Endodermal cell (in vitro differentiated cells): Measurements from ENCODE around the gene CDH2. TPM values are rescaled to one million over a fixed set of nuclear protein-coding genes. Genes with fewer than 3 reads are reported as not detected.

Experiments
- DNase-seq: peaks from one replicate; pipeline ENCODE4 v3.0.0-alpha.2; 2017
- H3K27ac ChIP-seq: 2 replicates; pipeline ENCODE4 v1.5.1; 2013; ENCODE audit warnings: mild to moderate bottlenecking, low read depth, low read length, moderate library complexity
- H3K27me3 ChIP-seq: 2 replicates; pipeline ENCODE4 v1.6.1; 2013; ENCODE audit warnings: mild to moderate bottlenecking, low read length, moderate library complexity; ENCODE audit not compliant: insufficient read depth, control insufficient read depth, poor library complexity, severe bottlenecking
- H3K36me3 ChIP-seq: 2 replicates; pipeline ENCODE4 v1.7.0; 2013; ENCODE audit warnings: mild to moderate bottlenecking, low read length, moderate library complexity; ENCODE audit not compliant: control insufficient read depth, insufficient read depth
- H3K4me1 ChIP-seq: one replicate; pipeline ENCODE4 v1.7.0; 2013; ENCODE audit warnings: low read length; ENCODE audit not compliant: control insufficient read depth, insufficient read depth
- H3K4me3 ChIP-seq: 2 replicates; pipeline ENCODE4 v1.5.1; 2013; ENCODE audit warnings: mild to moderate bottlenecking, low read length, moderate library complexity
- H3K9ac ChIP-seq: 2 replicates; pipeline ENCODE4 v1.6.1; 2013; ENCODE audit warnings: mild to moderate bottlenecking, low read length, moderate library complexity; ENCODE audit not compliant: poor library complexity, severe bottlenecking; ENCODE audit errors: extremely low read depth
- H3K9me3 ChIP-seq: 2 replicates; pipeline ENCODE4 v1.6.1; 2013; ENCODE audit warnings: mild to moderate bottlenecking, low read length, moderate library complexity; ENCODE audit not compliant: control insufficient read depth
- H3K27ac Mint-ChIP-seq: 2 replicates; pipeline ENCODE4 v1.8.0; 2020; ENCODE audit warnings: mixed read lengths
- H3K27me3 Mint-ChIP-seq: 2 replicates; pipeline ENCODE4 v1.8.0; 2021; ENCODE audit warnings: mild to moderate bottlenecking, mixed read lengths; ENCODE audit not compliant: insufficient read depth
- H3K36me3 Mint-ChIP-seq: 2 replicates; pipeline ENCODE4 v1.8.0; 2020; ENCODE audit warnings: low read depth, mixed read lengths
- H3K4me1 Mint-ChIP-seq: 2 replicates; pipeline ENCODE4 v1.8.0; 2020; ENCODE audit warnings: mixed read lengths
- H3K4me3 Mint-ChIP-seq: 2 replicates; pipeline ENCODE4 v1.8.0; 2020; ENCODE audit warnings: mild to moderate bottlenecking, moderate library complexity, mixed read lengths
- H3K9me3 Mint-ChIP-seq: 2 replicates; pipeline ENCODE4 v1.8.0; 2020; ENCODE audit warnings: mild to moderate bottlenecking, mixed read lengths
- CTCF ChIP-seq: fragments of 200-600 bp; sonication (generic); conservative IDR thresholded peaks from 2 replicates; pipeline ENCODE4 v1.5.0; 2021; ENCODE audit warnings: antibody characterized with exemption, mild to moderate bottlenecking
- WGBS, 2 experiments: methylation state at CpG; one replicate each; pipeline versions ENCODE4 v1.1.5 to v1.1.7; 2013; ENCODE audit warnings: missing lambda C conversion rate in 2 of 2, mixed read lengths in 1 of 2; ENCODE audit not compliant: insufficient coverage in 1 of 2, insufficient read length in 1 of 2; 5-methylcytosine and 5-hydroxymethylcytosine counted together
- total RNA-seq, 2 donors: library from RNA; stranded (reverse); fragmentation: NEBNext Ultra II Directional in 1 of 2; extraction: Animal tissue kit (Norgen Biotek cat#: 25700) in 1 of 2; gene quantifications; 2 replicates in 1 of 2; 3 replicates in 1 of 2; pipeline ENCODE4 v1.2.1, GENCODE V29; 2021

Gene CDH2
- total RNA-seq, 2 donors from 2014 or later, result 486 to 572 TPM

- no peak overlapping the region for H3K27ac ChIP-seq
- 100% methylated on average over 1 of the region's 1 CpG; no CpG with 5 or more reads in 1 of the 2 experiments for WGBS, 2 experiments
- peaks cover 61% of the 10 kb centered on the region for H3K4me1 Mint-ChIP-seq
Measured at GRCh38 chr18:28108254-28108653, 68.7 kb downstream of the CDH2 start.

GRCh38 chr18:28099237-28099636 is 77.7 kb downstream of the CDH2 start:
- Mint-ChIP-seq H3K4me3 (no peak overlapping the region), H3K4me1 (peaks cover 14% of the 10 kb centered on the region), H3K9me3 (peaks cover 4% of the 10 kb centered on the region), H3K27me3 (no peaks in the 10 kb centered on the region), H3K27ac (no peak overlapping the region), H3K36me3 (peaks cover 64% of the 10 kb centered on the region)
- no peak for TF ChIP-seq CTCF
- DNase-seq, result no peak
- Histone ChIP-seq H3K9ac (no peak overlapping the region), H3K27ac (no peak overlapping the region), H3K4me3 (no peak overlapping the region), H3K4me1 (peaks cover 3% of the 10 kb centered on the region), H3K36me3 (peaks cover 89% of the 10 kb centered on the region), H3K27me3 (no peaks in the 10 kb centered on the region), H3K9me3 (peaks cover 8% of the 10 kb centered on the region)

More at GRCh38 chr18:28108254-28108653, 68.7 kb downstream of the CDH2 start:
- no peak for TF ChIP-seq CTCF
- Histone ChIP-seq H3K4me3 (peak overlapping the region; percentile 57), H3K9me3 (no peaks in the 10 kb centered on the region), H3K36me3 (peaks cover 65% of the 10 kb centered on the region), H3K9ac (no peak overlapping the region), H3K27me3 (no peaks in the 10 kb centered on the region), H3K4me1 (peaks cover 36% of the 10 kb centered on the region)
- no peak for DNase-seq
- Mint-ChIP-seq H3K36me3 (peaks cover 30% of the 10 kb centered on the region), H3K27ac (peak overlapping the region; percentile 48), H3K27me3 (no peaks in the 10 kb centered on the region), H3K9me3 (no peaks in the 10 kb centered on the region), H3K4me3 (peak overlapping the region; percentile 25)

GRCh38 chr18:28095631-28096030 is 81.3 kb downstream of the CDH2 start:
- H3K4me3 Mint-ChIP-seq, result no peak overlapping the region
- peaks cover 37% of the 10 kb centered on the region for H3K4me1 Mint-ChIP-seq
- no peak overlapping the region for H3K9ac ChIP-seq
- peaks cover 15% of the 10 kb centered on the region for H3K4me1 ChIP-seq
- DNase-seq, result no peak
- H3K27me3 Mint-ChIP-seq, result no peaks in the 10 kb centered on the region
- 97 to 100% methylated on average over 4 of the region's 4 CpGs for WGBS, 2 experiments
- H3K27ac Mint-ChIP-seq, result no peak overlapping the region
- peaks cover 8% of the 10 kb centered on the region for H3K9me3 ChIP-seq
- no peak for TF ChIP-seq CTCF
- H3K27ac ChIP-seq, result no peak overlapping the region
- peaks cover 4% of the 10 kb centered on the region for H3K9me3 Mint-ChIP-seq
- peaks cover 57% of the 10 kb centered on the region for H3K36me3 Mint-ChIP-seq
- H3K4me3 ChIP-seq, result no peak overlapping the region
- H3K27me3 ChIP-seq, result no peaks in the 10 kb centered on the region
- peaks cover 70% of the 10 kb centered on the region for H3K36me3 ChIP-seq
